ENCODE results near the gene COBL. TPM values are rescaled to one million over a fixed set of nuclear protein-coding genes. Genes with fewer than 3 reads are reported as not detected.

The COBL gene
- total RNA-seq, 2 donors from 2014 or later: 36.5 to 46.6 TPM

DNA sequence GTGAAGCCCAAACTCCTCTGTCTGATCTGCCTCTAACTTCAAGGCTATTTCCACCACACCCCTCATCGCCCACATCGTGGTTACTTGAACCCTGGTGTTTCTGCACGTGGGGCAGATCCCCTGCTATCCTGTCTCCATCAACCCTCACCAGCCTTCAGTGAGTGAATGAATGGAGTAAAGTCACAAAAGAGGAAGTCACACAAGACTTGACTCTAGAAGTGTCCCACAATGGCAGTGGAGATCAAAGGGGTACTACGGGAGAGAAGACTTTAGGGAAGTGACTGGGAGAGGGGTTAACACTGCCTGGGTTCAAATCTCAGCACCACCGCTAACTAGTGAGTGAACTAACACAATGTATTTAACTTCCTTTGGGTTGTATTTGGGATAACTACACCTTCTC lies 85.9 kb downstream of the COBL start:
- Histone ChIP-seq H3K4me1 (replicated peaks) (peaks cover 3% of the 10 kb centered on the region), H3K36me3 (no peaks in the 10 kb centered on the region), H3K9me3 (no peaks in the 10 kb centered on the region), H3K27ac (no peak overlapping the region), H3K4me3 (no peak overlapping the region), H3K27me3 (replicated peaks; ENCODE audit: insufficient read depth) (no peaks in the 10 kb centered on the region)
- TF ChIP-seq POLR2AphosphoS5 (IDR thresholded peaks at IDR 0.05) (no peak), POLR2A (IDR thresholded peaks at IDR 0.05) (no peak)
- TF ChIP-seq, protein P1, sequence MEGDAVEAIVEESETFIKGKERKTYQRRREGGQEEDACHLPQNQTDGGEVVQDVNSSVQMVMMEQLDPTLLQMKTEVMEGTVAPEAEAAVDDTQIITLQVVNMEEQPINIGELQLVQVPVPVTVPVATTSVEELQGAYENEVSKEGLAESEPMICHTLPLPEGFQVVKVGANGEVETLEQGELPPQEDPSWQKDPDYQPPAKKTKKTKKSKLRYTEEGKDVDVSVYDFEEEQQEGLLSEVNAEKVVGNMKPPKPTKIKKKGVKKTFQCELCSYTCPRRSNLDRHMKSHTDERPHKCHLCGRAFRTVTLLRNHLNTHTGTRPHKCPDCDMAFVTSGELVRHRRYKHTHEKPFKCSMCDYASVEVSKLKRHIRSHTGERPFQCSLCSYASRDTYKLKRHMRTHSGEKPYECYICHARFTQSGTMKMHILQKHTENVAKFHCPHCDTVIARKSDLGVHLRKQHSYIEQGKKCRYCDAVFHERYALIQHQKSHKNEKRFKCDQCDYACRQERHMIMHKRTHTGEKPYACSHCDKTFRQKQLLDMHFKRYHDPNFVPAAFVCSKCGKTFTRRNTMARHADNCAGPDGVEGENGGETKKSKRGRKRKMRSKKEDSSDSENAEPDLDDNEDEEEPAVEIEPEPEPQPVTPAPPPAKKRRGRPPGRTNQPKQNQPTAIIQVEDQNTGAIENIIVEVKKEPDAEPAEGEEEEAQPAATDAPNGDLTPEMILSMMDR (IDR thresholded peaks at IDR 0.05): no peak
- WGBS: 93% methylated on average over 5 of the region's 5 CpGs
- intact Hi-C loops (cut with DNase I): no loop called here
- no peak for DNase-seq (ENCODE audit: low spot score)

DNA sequence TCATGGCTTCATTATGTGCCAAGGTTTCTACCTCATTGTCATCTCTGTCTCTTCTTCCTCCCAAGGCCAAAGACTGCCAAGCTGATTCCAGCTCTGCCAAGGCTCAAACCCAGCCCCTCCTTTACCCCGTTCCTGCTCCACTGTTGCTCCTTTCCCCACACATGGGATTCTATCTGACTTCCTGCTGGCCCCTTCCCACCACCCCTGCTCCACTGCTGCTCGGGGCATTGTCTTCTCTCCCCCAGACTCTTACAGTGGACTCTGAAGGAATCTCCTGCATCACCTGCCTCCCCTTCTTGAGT lies 86.3 kb downstream of the COBL start:
- 89% methylated on average over 2 of the region's 2 CpGs for WGBS
- H3K27me3 ChIP-seq (replicated peaks; ENCODE audit: insufficient read depth): no peaks in the 10 kb centered on the region
- TF ChIP-seq POLR2AphosphoS5 (IDR thresholded peaks at IDR 0.05) (no peak), POLR2A (IDR thresholded peaks at IDR 0.05) (no peak)
- TF ChIP-seq, protein P1 (IDR thresholded peaks at IDR 0.05): no peak

DNA sequence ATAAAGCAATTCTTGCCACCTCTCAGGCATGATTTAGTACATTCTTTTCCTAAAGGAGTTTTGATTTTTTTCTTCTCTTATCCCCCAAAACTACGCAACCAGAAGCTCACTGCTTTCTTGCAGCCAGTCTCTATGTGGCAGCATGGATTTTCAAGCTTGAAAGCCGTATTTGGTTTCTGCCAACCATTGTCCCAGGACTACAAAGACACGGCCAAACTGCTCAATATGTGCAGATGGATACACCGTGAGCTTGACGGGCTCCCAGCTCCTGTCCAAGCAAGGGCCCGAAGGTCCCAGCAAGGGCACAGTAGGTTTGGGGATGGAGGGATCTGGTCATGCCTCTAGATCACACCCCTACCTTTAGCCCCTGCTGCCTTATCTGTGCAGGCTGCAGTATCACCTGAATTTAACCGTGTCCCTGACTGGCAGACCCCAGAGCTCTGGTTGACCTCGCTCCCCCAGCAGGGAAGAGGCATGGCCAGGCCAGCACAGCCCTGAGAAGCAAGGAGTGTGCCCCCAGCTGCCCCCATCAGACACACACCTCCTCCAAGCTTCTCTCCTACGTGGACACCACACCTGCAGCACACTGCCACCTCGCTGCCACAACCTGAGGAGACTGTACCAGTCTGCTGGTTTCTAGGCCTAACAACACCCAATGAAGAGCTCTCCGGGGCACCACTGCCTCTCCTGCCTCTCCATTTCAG lies 86.8 kb downstream of the COBL start:
- Histone ChIP-seq H3K27ac (peak overlapping the region; percentile 52), H3K4me3 (no peak overlapping the region), H3K27me3 (replicated peaks; ENCODE audit: insufficient read depth) (no peaks in the 10 kb centered on the region), H3K36me3 (no peaks in the 10 kb centered on the region), H3K4me1 (replicated peaks) (peaks cover 3% of the 10 kb centered on the region), H3K9me3 (no peaks in the 10 kb centered on the region)
- intact Hi-C loops (cut with DNase I): no loop called here
- no peak for DNase-seq (ENCODE audit: low spot score)
- TF ChIP-seq, protein P1 (IDR thresholded peaks at IDR 0.05): no peak
- no peak for TF ChIP-seq POLR2A (IDR thresholded peaks at IDR 0.05)
- TF ChIP-seq POLR2AphosphoS5 (IDR thresholded peaks at IDR 0.05): no peak
- WGBS: 95% methylated on average over 11 of the region's 11 CpGs

More for the DNA sequence above, 86.3 kb downstream of the COBL start:
- intact Hi-C loops (cut with DNase I): no loop called here
- no peak overlapping the region for H3K4me3 ChIP-seq
- no peak overlapping the region for H3K27ac ChIP-seq
- peaks cover 3% of the 10 kb centered on the region for H3K4me1 ChIP-seq (replicated peaks)
- DNase-seq (ENCODE audit: low spot score): no peak
- no peaks in the 10 kb centered on the region for H3K36me3 ChIP-seq
- no peaks in the 10 kb centered on the region for H3K9me3 ChIP-seq

DNA sequence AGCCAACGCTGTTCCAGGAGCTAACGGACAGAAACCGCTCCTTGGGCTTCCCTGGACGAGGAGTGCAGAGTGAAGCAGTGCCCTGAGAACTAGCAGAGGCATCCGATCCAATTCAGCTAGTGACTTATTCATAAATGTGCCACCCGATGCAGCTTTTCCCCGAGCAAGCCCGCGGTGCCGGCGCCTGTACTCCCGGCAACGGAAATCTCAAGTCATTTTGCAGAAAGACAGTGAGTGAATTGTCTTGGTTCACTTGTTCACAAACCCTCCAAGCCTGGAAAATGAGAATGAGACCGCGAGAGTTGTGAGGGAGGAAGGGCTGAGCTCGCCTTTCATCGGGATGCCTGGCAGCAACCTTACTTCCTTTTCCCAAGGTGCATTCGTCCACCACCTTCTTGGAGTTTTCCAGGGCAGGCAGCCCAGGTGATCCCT lies 87.5 kb downstream of the COBL start:
- Histone ChIP-seq H3K36me3 (no peaks in the 10 kb centered on the region), H3K4me1 (replicated peaks) (peaks cover 3% of the 10 kb centered on the region), H3K4me3 (no peak overlapping the region), H3K27ac (peak overlapping the region; percentile 52), H3K27me3 (replicated peaks; ENCODE audit: insufficient read depth) (no peaks in the 10 kb centered on the region), H3K9me3 (no peaks in the 10 kb centered on the region)
- DNase-seq (ENCODE audit: low spot score): no peak
- WGBS: 52% methylated on average over 18 of the region's 18 CpGs
- intact Hi-C loops (cut with DNase I): no loop called here
- no peak for TF ChIP-seq POLR2AphosphoS5 (IDR thresholded peaks at IDR 0.05)
- TF ChIP-seq POLR2A (IDR thresholded peaks at IDR 0.05): no peak
- TF ChIP-seq, protein P1 (IDR thresholded peaks at IDR 0.05): no peak

DNA sequence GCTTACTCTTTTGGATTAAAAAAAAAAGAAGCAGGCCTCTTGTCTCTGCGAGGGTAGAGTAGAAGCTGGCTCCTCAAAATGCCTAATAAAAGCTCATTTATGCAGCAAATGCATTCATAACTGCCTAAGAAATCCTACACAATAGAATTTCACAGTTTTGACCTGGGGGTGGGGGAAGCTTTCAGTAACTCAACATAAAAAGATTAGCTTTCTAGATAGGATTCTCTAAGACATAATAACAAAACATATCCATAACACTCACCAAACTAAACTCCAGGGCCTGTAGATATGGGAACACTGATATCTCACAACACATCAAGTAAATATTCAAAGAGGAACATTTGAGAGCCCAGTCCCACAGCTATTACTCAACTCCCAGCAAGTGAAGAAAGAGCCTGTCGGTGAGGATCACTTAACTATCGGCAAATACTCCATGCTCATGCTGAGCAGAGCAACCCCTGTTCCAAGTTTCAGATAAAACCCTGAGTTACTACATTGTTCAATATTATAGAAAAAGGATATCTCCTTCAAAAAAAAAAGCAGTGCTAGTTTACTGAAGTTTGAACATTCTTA lies 88.1 kb downstream of the COBL start:
- Histone ChIP-seq H3K36me3 (no peaks in the 10 kb centered on the region), H3K9me3 (no peaks in the 10 kb centered on the region), H3K4me1 (replicated peaks) (peaks cover 3% of the 10 kb centered on the region), H3K27ac (peak overlapping the region; percentile 52), H3K27me3 (replicated peaks; ENCODE audit: insufficient read depth) (no peaks in the 10 kb centered on the region), H3K4me3 (no peak overlapping the region)
- 37% methylated on average over 3 of the region's 3 CpGs for WGBS
- DNase-seq (ENCODE audit: low spot score): peak; percentile 43
- TF ChIP-seq POLR2AphosphoS5 (IDR thresholded peaks at IDR 0.05) (no peak), POLR2A (IDR thresholded peaks at IDR 0.05) (no peak)
- TF ChIP-seq, protein P1 (IDR thresholded peaks at IDR 0.05): no peak
- intact Hi-C loops (cut with DNase I): no loop called here

All from prostate gland (tissue), 2 donors.